Placental pericyte (primary cell): Measurements from ENCODE around the gene PBX2. TPM values are rescaled to one million over a fixed set of nuclear protein-coding genes. Genes with fewer than 3 reads are reported as not detected.

Experiments
- small RNA-seq: library from RNA; depleted of rRNA; stranded (forward); fragments of <200 nt; gene quantifications from one replicate; pipeline ENCODE3, GENCODE V24; 2012; ENCODE audit warnings: low replicate concordance
- total RNA-seq: library from RNA; depleted of rRNA; stranded (reverse); fragments of >200 nt; gene quantifications from 2 replicates; pipeline ENCODE4 v1.2.3, GENCODE V29; 2012

The PBX2 gene, protein sequence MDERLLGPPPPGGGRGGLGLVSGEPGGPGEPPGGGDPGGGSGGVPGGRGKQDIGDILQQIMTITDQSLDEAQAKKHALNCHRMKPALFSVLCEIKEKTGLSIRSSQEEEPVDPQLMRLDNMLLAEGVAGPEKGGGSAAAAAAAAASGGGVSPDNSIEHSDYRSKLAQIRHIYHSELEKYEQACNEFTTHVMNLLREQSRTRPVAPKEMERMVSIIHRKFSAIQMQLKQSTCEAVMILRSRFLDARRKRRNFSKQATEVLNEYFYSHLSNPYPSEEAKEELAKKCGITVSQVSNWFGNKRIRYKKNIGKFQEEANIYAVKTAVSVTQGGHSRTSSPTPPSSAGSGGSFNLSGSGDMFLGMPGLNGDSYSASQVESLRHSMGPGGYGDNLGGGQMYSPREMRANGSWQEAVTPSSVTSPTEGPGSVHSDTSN
- 51.4 and 57.8 TPM in 2 replicates for total RNA-seq

DNA sequence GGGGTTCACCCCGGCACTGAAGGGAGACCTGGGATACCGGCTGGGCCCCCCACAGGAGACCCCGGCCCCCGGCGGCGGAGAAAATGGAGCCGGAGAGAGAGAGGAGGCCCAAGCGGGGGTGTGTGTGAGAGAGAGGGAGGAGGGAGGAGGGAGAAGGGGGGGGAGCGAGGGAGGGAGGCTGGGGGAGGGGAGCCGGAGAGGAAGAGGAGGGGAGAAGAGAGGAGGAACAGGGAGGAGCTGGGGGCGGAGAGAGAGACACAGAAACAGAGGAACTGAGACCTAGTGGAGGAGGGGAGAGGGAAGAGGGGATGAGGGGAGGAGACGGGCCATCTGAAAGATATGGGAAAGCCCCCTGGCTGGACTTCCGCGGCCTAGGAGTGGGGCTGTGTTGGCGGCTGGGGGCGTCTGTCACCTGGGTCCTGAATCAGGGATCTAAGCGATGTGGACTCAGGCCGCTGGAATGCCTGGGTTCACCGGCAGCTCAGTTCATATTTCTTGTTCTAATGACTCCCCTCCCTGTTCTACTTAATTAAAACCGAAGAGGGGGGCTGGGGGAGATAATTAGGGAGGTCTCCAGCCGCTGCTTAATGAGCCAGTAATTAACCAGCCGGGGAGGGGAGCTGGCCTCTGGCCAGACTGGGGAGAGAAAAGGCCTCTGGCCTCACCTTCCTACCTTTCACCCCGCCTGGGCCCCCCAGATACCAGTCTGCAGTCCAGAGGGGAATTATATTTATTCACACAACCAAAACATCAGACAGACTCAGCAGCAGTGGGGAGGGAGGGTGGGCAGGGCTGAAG, at the start of gene PBX2:
Gene PBX2, minus strand, starts transcription at position 149 of the 798 bp plus-strand sequence. CDS start 287 bp downstream, outside the sequence.

DNA sequence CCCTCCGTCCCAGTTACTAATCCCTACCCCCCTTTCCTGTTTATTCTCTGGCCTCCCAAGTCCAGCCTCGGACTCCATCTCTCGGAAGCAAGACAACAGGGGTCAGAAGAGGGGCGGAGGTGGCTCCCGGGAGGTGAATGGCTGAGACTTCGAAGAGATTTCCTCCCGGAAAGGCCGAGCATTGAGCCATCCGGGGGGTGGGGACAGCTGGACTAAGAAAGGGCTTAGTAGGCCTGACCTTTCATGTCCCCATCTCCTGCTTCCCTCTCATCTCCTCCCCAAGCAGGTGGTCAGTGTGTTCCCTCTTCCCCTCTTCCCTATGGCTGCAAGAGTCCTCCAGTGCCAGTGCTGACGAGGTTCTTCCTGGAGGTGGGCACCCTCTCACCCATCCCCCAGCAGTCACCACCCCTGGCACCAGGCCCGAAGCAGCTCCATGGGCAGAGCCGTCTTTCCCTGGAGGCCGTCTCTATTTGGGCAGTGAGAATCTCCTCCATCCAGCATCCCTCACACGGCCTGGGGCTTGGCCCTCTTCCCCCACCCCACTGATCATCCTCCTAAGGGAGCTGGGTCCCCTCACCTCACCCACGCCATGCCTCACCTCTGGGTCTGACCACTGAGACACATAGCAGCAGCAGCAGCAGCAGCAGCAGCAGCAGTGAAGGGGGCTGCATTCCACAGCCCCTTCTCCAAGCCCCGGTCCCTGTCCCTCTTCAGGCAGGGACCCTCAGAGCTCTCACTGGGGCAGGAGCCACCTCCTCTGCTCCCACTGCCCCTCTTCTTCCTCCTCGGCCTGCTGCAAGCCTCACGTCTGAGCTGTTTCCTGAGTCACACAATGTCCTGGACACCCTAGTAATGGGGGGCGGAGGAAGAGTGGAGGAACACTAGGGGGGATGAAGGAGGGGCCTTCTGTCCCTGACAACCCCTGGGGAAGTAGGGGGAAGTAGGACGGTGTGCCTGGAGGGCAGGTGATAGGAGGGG, 33.5 kb upstream of the PBX2 start, which contains the start of gene NOTCH4:
Gene NOTCH4, minus strand, starts transcription at position 810 of the 978 bp plus-strand sequence. Its CDS starts 139 bp downstream, at position 671.

DNA sequence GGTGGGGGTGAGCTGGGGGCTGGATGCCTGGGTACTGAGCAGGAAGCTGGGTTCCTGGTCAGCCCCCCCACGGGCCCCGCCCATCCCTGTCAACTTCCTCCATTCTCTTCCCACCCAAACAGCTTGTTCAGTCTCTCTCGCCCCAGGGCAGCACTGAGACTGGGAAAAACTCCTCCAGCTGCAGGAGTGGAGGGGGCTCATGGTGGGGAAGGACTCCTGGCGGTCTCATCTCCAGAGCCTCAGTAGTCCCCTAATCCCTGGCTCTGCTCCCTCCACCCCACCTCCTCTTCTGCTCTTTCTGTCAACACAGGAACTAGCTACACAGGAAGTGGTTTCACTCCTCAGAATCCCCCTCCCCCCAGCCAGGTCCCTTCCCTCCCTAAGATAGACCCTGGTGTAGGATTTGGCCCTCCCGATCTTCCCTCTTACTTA, 2.6 kb upstream of the PBX2 start, which contains the start of gene GPSM3:
Gene GPSM3, minus strand, starts transcription at position 36 of the 432 bp plus-strand sequence. CDS start 130 bp downstream, outside the sequence.

DNA sequence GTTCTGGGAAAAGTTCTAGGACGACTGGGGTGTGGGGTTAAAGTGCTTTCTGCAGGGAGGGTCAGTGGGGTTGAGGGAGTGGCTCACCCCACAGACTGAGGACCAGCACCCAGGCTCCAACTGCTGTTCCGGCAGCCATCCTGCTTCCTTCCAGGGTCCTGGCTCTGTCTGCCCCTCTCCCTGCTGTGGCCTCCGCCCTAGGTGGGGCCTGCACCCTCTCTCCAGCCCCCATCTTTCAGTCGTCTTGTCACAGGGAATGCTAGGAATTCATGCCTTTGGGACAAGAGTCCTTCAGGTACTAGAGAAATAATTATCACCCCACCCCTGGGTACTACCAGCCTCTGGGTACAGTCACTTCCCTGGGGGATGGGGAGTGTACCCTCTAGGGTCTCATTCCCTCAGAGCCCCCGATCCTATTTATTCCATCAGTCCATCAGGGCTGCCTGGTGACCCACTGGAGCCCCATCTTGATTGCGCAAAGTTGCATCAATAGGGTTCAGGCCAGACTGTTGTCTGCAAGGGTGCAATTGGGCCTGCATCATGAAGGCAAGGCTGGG, 5.8 kb downstream of the PBX2 start, which contains the start of gene AGER:
Gene AGER, minus strand, starts transcription at position 170 of the 557 bp plus-strand sequence. Its CDS starts 31 bp downstream, at position 139.

DNA sequence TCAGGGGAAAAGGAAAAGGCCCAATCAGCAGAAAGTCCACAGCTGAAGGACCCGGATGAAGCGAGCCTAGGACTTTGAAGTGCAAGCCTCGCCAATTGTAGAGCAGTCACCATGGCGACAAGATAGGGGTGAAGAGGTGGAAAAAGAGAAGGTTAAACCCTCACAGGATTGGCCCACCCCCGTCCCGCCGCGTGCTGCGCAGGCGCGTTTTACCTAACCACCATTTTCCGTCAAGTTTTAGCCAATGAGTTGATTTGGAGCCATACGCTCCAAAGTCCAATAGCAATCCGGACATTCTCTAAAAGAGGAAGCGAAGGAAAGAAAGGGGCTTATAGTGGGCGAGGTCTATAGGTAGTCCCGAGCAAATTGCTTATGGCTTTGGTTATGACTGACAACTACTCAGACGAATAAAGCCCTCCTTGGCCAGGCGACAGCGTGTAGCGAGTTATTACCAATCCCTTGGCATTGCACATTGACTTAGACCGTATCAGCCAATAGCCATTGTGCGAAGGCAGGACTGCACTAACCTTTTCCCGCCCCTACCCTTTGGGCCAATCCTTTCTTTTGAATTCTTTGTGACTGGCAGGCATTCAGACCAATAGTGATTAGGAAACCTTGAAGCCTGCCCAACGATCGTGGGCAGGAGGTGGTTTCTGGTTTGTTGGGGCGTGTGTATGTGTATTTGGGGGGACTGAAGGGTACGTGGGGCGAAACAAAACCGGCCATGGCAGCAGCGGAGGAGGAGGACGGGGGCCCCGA, 12.0 kb downstream of the PBX2 start, which contains the start of gene RNF5:
Gene RNF5, plus strand, starts transcription at position 618 of the 759 bp plus-strand sequence. Its CDS starts 107 bp downstream, at position 725.

DNA sequence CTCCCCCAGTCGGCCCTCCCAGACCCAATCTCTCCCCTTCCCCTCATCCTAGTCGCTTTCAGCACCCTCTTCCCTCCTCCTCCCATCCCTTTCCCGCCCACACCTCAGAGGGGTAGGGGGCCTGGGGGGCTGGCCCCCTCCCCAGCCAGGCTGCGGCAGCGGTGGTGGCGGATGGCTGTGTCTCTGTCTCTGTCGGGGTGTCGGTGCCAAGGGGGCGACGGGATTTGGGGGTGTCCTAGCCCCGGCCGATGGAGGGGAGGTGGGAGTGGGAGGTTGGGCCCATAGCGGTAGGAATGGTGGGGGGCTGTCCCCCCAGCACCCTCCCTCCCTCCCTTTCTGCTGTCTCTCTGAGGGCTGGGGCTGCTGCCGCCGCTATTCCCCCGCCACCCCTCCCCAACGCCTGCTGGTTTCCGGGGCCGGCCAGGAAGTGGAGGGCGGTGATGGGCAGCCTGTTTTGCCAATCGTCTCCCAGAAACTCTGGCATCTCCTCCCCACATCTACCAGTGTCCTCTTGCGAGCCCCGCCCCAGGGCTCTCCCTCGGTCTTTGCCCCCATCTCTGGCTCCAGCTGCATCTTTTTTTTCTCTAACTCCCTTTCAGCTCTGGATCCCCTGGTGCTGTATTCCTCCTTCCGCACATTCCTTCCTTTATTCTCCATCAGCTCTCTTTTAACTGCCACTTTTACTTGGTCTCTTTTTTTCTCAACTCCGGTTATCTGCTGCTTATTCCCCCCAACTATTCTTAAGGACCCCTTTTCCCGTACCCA, 14.1 kb downstream of the PBX2 start, which contains the start of gene AGPAT1:
Gene AGPAT1, minus strand, starts transcription at position 374 of the 765 bp plus-strand sequence. CDS start 4,588 bp downstream, outside the sequence.

DNA sequence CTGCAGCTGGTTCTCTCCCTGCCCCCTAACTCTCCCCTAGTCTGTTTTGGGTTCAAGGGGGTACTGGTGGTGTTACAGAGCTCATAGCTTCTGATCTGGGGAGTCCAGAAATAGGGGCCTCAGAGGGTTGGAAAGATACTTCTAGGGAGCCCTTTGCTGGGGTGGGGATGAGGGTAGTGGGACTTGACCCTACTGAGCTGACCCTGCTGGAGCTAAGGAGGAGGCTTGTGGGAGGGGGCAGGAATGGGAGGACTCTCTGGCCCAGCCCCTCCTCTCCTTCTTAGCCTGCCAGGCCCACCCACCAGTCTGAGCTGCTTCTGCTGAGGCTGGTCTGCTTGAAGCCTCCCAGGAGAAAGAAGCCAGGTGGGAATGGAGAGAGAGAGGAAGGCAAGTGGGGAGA, 25.7 kb downstream of the PBX2 start, which contains the start of gene EGFL8:
Gene EGFL8, plus strand, starts transcription at position 301 of the 400 bp plus-strand sequence. CDS start 1,571 bp downstream, outside the sequence.

DNA sequence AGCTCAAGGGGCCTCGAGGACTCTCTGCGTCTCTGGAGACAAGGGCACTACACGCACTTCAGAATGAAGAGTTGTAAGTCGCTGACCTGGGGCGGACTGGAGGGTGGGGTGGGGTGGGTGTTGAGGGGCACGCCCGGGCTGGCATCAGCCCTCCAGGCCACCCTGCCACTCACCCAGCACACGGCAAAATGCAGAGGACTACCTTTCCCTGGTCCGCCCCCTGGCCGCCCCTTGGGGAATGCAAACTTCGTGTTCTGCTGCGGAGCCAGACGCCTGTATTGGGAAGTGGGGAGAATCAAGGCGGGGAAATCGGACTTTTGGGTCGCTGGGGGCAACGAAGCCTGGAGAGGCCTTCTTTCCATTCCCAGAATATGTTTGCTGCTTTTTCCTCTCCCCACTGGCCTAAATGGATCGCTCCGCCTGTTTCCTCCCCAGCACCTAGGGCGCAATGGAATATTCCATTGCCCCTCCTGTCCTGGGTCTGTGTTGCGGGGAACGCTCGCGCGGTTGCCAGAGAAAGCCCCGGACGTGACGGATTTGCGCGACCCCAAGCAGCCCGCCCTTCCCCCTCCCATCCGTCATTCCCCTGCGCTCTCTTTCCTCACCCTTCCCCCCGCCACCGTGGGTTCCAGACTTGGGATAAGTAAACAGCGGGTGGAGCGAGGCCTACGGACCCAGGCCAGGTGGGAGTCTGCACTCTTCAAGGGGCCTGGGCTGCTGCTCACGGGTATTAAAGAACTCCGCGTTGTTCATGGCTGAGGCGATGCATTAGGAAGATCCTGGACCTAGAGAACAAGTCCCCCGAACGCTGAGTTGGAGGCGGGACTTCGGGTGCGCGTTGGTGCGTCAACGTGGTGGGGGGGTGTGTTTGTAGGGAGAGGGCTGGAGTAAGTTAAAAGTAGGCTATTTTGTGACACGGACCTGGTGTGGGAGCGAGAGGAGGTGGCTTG, 36.2 kb downstream of the PBX2 start, which contains the start of gene PPT2:
Gene PPT2, plus strand, starts transcription at position 578 of the 950 bp plus-strand sequence. CDS start 454 bp downstream, outside the sequence.

DNA sequence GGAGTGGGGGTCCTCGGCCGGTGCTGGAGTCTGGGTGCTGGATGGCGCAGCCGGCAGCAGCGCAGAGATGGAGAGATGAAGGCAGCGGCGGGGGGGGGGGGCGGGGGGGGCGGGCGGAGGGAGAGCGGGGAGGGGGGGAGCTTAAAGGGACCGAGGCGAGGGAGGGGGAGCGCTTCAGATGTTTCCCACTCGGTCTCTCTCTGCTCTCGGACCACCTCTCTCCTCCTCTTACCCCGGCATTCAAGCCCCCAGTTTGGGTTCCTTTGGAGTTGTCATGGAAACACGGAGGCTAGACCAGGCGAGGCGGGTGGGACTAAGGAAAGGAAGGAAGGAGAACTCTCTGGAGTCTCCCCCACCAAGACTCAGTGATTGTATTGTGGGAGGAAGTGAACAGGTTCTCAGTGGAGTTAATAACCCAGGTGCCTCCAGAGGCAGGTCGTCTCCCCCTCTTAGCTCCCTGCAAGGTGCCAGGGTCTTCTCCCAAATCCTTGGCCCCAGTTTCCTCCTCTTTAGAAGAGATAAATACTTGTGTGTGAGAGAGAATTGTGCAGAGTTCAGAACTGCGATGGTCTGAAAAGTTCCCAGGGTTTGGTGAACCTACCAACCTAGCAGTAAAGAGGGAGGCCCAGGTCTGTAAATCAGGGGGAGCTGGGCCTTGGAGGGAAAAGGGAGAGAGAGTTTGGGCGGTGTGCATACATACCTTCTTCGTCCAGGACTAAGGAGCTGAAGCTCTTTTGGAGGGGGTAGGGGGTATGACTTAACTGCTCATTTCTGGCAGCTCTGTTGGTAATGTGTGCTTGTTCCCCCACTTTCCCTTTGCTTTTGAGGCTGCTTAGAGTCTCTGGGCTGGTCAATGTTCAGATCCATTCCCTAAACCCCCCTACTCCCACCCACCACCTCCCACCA, 37.9 kb downstream of the PBX2 start, which contains the start of gene PRRT1:
Gene PRRT1, minus strand, starts transcription at position 77 of the 906 bp plus-strand sequence. CDS start 112 bp downstream, outside the sequence.

Small RNA genes within 50 kb of the gene (small RNA-seq; reads per million reads assigned to genes)
- gene AL662884.1 (not detected), gene MIR6833 (not detected)

Other genes starting within 250 kb of the PBX2 start
- gene CFB, start 244.1 kb downstream of the PBX2 start, total RNA-seq = 2.3 and 62.8 TPM in 2 replicates
- 125 and 137 TPM in 2 replicates for gene NELFE, start 231.2 kb downstream of the PBX2 start, total RNA-seq
- gene SKIC2, start 231.0 kb downstream of the PBX2 start, total RNA-seq = 51.0 and 70.0 TPM in 2 replicates
- 17.3 and 31.7 TPM in 2 replicates for gene DXO, start 218.1 kb downstream of the PBX2 start, total RNA-seq
- 1.7 and 10.3 TPM in 2 replicates for gene C4A, start 208.1 kb downstream of the PBX2 start, total RNA-seq
- gene C4B, start 175.4 kb downstream of the PBX2 start, total RNA-seq = 1.4 and 6.3 TPM in 2 replicates
- gene CYP21A2, start 151.8 kb downstream of the PBX2 start, total RNA-seq = not detected in 2 replicates
- gene TNXB, start 80.9 kb downstream of the PBX2 start, total RNA-seq = 3.0 and 81.8 TPM in 2 replicates
- 28.8 and 39.2 TPM in 2 replicates for gene ATF6B, start 62.0 kb downstream of the PBX2 start, total RNA-seq
- 5.9 and 6.4 TPM in 2 replicates for gene FKBPL, start 59.9 kb downstream of the PBX2 start, total RNA-seq
- 0.29 and 0.44 TPM in 2 replicates for gene PRRT1, start 38.3 kb downstream of the PBX2 start, total RNA-seq
- 25.8 and 46.8 TPM in 2 replicates for gene PPT2, start 36.1 kb downstream of the PBX2 start, total RNA-seq
- gene EGFL8, start 25.6 kb downstream of the PBX2 start, total RNA-seq = 0.44 and 0.86 TPM in 2 replicates
- 43.3 and 48.4 TPM in 2 replicates for gene AGPAT1, start 14.1 kb downstream of the PBX2 start, total RNA-seq
- gene RNF5, start 11.8 kb downstream of the PBX2 start, total RNA-seq = 24.3 and 35.6 TPM in 2 replicates
- gene AGER, start 5.9 kb downstream of the PBX2 start, total RNA-seq = 0.29 and 0.66 TPM in 2 replicates
- 5.5 and 10.9 TPM in 2 replicates for gene GPSM3, start 2.4 kb upstream of the PBX2 start, total RNA-seq
- gene NOTCH4, start 33.9 kb upstream of the PBX2 start, total RNA-seq = 0.44 and 1.1 TPM in 2 replicates
- not detected in 2 replicates for gene TSBP1, start 181.7 kb upstream of the PBX2 start, total RNA-seq
- not detected in 2 replicates for gene BTNL2, start 217.0 kb upstream of the PBX2 start, total RNA-seq
- 0.22 and 0.72 TPM in 2 replicates for gene HLA-DRA, start 249.7 kb upstream of the PBX2 start, total RNA-seq